Keratinocyte (primary cell): Measurements from ENCODE around the gene DGLUCY. TPM values are rescaled to one million over a fixed set of nuclear protein-coding genes. Genes with fewer than 3 reads are reported as not detected.

Experiments
- DNase-seq: peaks from one replicate; pipeline ENCODE4 v3.0.0-alpha.2; 2011; ENCODE audit warnings: low read depth, missing footprints, low spot score
- FAIRE-seq: peaks from 2 replicates; lab custom pipeline; 2011; peaks lifted over from hg19 to GRCh38; lab: Jason Lieb, UNC
- H2AFZ ChIP-seq: 2 replicates; pipeline ENCODE4 v1.6.0; 2012; ENCODE audit warnings: low read length, control low read depth, inconsistent platforms; ENCODE audit not compliant: control insufficient read depth
- H3K27ac ChIP-seq: 2 replicates; pipeline ENCODE4 v1.5.1; 2011; ENCODE audit warnings: low read length; ENCODE audit not compliant: control insufficient read depth, insufficient read depth
- H3K27me3 ChIP-seq: 3 replicates; pipeline ENCODE4 v1.6.0; 2011; ENCODE audit warnings: low read length; ENCODE audit not compliant: control insufficient read depth, insufficient read depth; ENCODE audit errors: extremely low read depth
- H3K36me3 ChIP-seq, 2 experiments: 2 replicates in 1 of 2; 3 replicates in 1 of 2; pipeline ENCODE4 v1.5.1; 2011; ENCODE audit warnings: low read length in 2 of 2, mild to moderate bottlenecking in 1 of 2; ENCODE audit not compliant: control insufficient read depth in 2 of 2, insufficient read depth in 2 of 2; ENCODE audit errors: extremely low read depth in 1 of 2
- H3K4me1 ChIP-seq: 3 replicates; pipeline ENCODE4 v1.5.1; 2011; ENCODE audit warnings: low read length; ENCODE audit not compliant: control insufficient read depth, insufficient read depth; ENCODE audit errors: extremely low read depth
- H3K4me2 ChIP-seq: 3 replicates; pipeline ENCODE4 v1.6.0; 2011; ENCODE audit warnings: low read depth, low read length; ENCODE audit not compliant: control insufficient read depth, insufficient read depth; ENCODE audit errors: extremely low read depth
- H3K4me3 ChIP-seq, 3 experiments: fragments of 200-600 bp in 1 of 3; sonication (generic) in 1 of 3; 2 replicates in 2 of 3; 3 replicates in 1 of 3; pipeline ENCODE4 v1.5.1; 2011 to 2016; ENCODE audit warnings: low read length in 3 of 3, mild to moderate bottlenecking in 3 of 3, control low read depth in 2 of 3, inconsistent platforms in 1 of 3, low read depth in 1 of 3, mixed read lengths in 1 of 3, mixed run types in 1 of 3, moderate library complexity in 1 of 3; ENCODE audit not compliant: control insufficient read depth in 2 of 3, insufficient read depth in 2 of 3; ENCODE audit errors: extremely low read depth in 1 of 3
- H3K79me2 ChIP-seq: 2 replicates; pipeline ENCODE4 v1.6.0; 2012; ENCODE audit warnings: low read length; ENCODE audit not compliant: control insufficient read depth, insufficient read depth
- H3K9ac ChIP-seq: 3 replicates; pipeline ENCODE4 v1.6.0; 2011; ENCODE audit warnings: low read length; ENCODE audit not compliant: control insufficient read depth, insufficient read depth; ENCODE audit errors: extremely low read depth
- H3K9me1 ChIP-seq: 3 replicates; pipeline ENCODE4 v1.6.0; 2011; ENCODE audit warnings: low read length; ENCODE audit not compliant: control insufficient read depth, insufficient read depth; ENCODE audit errors: extremely low read depth
- H3K9me3 ChIP-seq: 2 replicates; pipeline ENCODE4 v1.5.1; 2012; ENCODE audit warnings: low read depth, low read length; ENCODE audit not compliant: control insufficient read depth
- H4K20me1 ChIP-seq: 3 replicates; pipeline ENCODE4 v1.6.0; 2011; ENCODE audit warnings: low read length; ENCODE audit not compliant: control insufficient read depth, insufficient read depth; ENCODE audit errors: extremely low read depth
- EZH2 ChIP-seq: IDR thresholded peaks from one replicate; pipeline ENCODE4 v1.6.1; 2012; ENCODE audit warnings: inconsistent platforms, mild to moderate bottlenecking, low read length, moderate library complexity
- dilution Hi-C: fragments of 300-500 bp; cut with MboI; formaldehyde crosslinking; loops from one replicate; pipeline ENCODE4 v1.7.0; 2020; ENCODE audit warnings: low sequenced_read_pairs; ENCODE audit not compliant: extremely low pct_ligation_motif_present
- polyA plus RNA-seq, 5 experiments: library from polyadenylated mRNA; depleted of rRNA in 3 of 5; stranded (reverse) in 3 of 5; stranded (forward) in 1 of 5; unstranded in 1 of 5; fragments of >200 nt; gene quantifications; 1 replicate in 1 of 5; 2 replicates in 3 of 5; 3 replicates in 1 of 5; pipeline versions ENCODE4 v1.2.1 to v1.2.3, GENCODE V29; 2011 to 2012; ENCODE audit warnings: missing spikeins in 2 of 5, low read depth in 1 of 5, low replicate concordance in 1 of 5
- TF ChIP-seq, protein P1 (sequence below), 3 experiments: IDR thresholded peaks in 1 of 3; conservative IDR thresholded peaks in 1 of 3; optimal IDR thresholded peaks in 1 of 3; 2 replicates in 2 of 3; 3 replicates in 1 of 3; pipeline versions ENCODE3 to v1.5.1; 2011; ENCODE audit warnings: low read length in 3 of 3, mild to moderate bottlenecking in 3 of 3, moderate library complexity in 2 of 3, control low read depth in 1 of 3, inconsistent platforms in 1 of 3; ENCODE audit not compliant: insufficient read depth in 2 of 3; ENCODE audit errors: extremely low read depth in 1 of 3

Gene DGLUCY
- polyA plus RNA-seq, 1 donor (not counting 4 experiments of a cell fraction or from before 2014, with no cell fraction given): 19.4 TPM

DNA sequence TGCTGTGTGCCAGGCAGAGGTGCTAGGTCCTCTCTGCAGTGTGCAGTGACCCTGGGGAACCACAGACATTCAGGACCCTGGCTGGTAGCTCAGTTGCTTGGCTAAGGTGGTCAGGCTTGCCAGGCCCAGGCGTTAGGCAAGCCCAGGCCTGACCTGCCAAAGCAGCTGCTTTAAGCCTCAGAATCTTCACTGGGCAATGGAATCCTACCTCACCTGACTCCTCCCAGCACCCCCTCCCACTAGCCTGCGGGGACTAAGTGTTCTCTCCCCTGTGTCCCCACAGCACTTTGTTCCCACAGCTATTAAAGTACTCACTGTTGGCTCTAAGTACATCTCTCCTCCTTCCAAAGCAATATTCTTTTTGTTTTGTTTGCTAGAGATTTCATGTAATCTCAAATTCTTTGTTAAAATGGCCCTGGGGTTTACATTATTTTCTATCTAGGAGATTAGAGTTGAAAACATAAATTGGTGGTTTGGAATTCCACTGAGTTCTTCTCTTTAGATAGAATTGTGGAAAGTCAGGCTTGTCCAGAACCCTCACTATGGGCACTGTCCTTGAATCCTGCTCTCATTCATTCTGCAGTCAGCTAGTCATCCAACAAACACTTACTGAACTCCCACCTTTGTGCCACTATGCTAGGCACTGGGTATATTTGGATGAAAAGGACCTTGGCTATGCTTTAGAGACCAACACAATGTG is 44.4 kb downstream of the DGLUCY start:
- dilution Hi-C loops: loop anchor here (25.0 kb wide), 1 partner anchor 129 kb away; no protein-coding TSS in a partner anchor
- H4K20me1 ChIP-seq: no peaks in the 10 kb centered on the region
- no peak overlapping the region for H3K9ac ChIP-seq
- peaks cover 7 to 11% of the 10 kb centered on the region in 2 experiments for H3K36me3 ChIP-seq
- H3K27me3 ChIP-seq: no peaks in the 10 kb centered on the region
- no peak for TF ChIP-seq EZH2
- TF ChIP-seq, protein P1, sequence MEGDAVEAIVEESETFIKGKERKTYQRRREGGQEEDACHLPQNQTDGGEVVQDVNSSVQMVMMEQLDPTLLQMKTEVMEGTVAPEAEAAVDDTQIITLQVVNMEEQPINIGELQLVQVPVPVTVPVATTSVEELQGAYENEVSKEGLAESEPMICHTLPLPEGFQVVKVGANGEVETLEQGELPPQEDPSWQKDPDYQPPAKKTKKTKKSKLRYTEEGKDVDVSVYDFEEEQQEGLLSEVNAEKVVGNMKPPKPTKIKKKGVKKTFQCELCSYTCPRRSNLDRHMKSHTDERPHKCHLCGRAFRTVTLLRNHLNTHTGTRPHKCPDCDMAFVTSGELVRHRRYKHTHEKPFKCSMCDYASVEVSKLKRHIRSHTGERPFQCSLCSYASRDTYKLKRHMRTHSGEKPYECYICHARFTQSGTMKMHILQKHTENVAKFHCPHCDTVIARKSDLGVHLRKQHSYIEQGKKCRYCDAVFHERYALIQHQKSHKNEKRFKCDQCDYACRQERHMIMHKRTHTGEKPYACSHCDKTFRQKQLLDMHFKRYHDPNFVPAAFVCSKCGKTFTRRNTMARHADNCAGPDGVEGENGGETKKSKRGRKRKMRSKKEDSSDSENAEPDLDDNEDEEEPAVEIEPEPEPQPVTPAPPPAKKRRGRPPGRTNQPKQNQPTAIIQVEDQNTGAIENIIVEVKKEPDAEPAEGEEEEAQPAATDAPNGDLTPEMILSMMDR (optimal IDR thresholded peaks at IDR 0.05 in 1 of 3, IDR thresholded peaks at IDR 0.05 in 1 of 3, conservative IDR thresholded peaks at IDR 0.05 in 1 of 3; ENCODE audit: extremely low read depth in 1 of 3, insufficient read depth in 2 of 3, low read length in 3 of 3): no peak
- peaks cover 16% of the 10 kb centered on the region for H3K4me1 ChIP-seq
- FAIRE-seq (peak; percentile 41), DNase-seq (no peak)
- H3K9me1 ChIP-seq: peaks cover 3% of the 10 kb centered on the region
- H3K9me3 ChIP-seq: no peaks in the 10 kb centered on the region
- peak overlapping the region; percentile 11 for H3K4me2 ChIP-seq
- H3K27ac ChIP-seq: no peak overlapping the region
- H3K79me2 ChIP-seq: no peaks in the 10 kb centered on the region
- peak overlapping the region; percentile 19 for H2AFZ ChIP-seq
- H3K4me3 ChIP-seq: no peak overlapping the region

DNA sequence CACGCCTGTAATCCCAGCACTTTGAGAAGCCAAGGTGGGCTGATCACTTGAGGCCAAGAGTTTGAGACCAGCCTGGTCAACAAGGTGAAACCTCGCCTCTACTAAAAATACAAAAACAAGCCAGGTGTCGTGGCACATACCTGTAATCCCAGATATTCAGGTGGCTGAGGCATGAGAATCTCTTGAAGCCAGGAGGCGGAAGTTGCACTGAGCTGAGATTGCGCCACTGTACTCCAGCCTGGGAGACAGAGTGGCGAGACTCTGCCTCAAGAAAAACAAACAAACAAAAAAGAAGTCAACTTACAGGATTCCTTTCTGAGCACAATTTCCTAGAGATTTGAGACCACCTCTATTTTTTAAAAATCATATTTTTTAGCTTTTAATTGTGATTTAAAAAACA is 45.3 kb downstream of the DGLUCY start:
- Histone ChIP-seq H3K4me2 (no peak overlapping the region), H3K9me3 (no peaks in the 10 kb centered on the region), H3K27me3 (no peaks in the 10 kb centered on the region), H3K36me3 (peaks cover 7 to 11% of the 10 kb centered on the region in 2 experiments), H3K79me2 (no peaks in the 10 kb centered on the region), H4K20me1 (no peaks in the 10 kb centered on the region), H3K4me3 (no peak overlapping the region), H3K27ac (no peak overlapping the region), H3K4me1 (peaks cover 16% of the 10 kb centered on the region), H3K9ac (no peak overlapping the region), H2AFZ (no peak overlapping the region), H3K9me1 (peaks cover 3% of the 10 kb centered on the region)
- TF ChIP-seq, protein P1 (optimal IDR thresholded peaks at IDR 0.05 in 1 of 3, IDR thresholded peaks at IDR 0.05 in 1 of 3, conservative IDR thresholded peaks at IDR 0.05 in 1 of 3; ENCODE audit: extremely low read depth in 1 of 3, insufficient read depth in 2 of 3, low read length in 3 of 3): no peak
- no peak for TF ChIP-seq EZH2
- FAIRE-seq (no peak), DNase-seq (no peak)
- dilution Hi-C loops: loop anchor here (25.0 kb wide), 1 partner anchor 128 kb away; no protein-coding TSS in a partner anchor
